Keratinocyte (primary cell): ENCODE results near the gene SIGLEC8.

Experiments
- EZH2 ChIP-seq: IDR thresholded peaks from one replicate; pipeline ENCODE4 v1.6.1; 2012; ENCODE audit warnings: inconsistent platforms, mild to moderate bottlenecking, low read length, moderate library complexity
- TF ChIP-seq, protein P1 (sequence below), 3 experiments: IDR thresholded peaks in 1 of 3; conservative IDR thresholded peaks in 1 of 3; optimal IDR thresholded peaks in 1 of 3; 2 replicates in 2 of 3; 3 replicates in 1 of 3; pipeline versions ENCODE3 to v1.5.1; 2011; ENCODE audit warnings: low read length in 3 of 3, mild to moderate bottlenecking in 3 of 3, moderate library complexity in 2 of 3, control low read depth in 1 of 3, inconsistent platforms in 1 of 3; ENCODE audit not compliant: insufficient read depth in 2 of 3; ENCODE audit errors: extremely low read depth in 1 of 3

DNA sequence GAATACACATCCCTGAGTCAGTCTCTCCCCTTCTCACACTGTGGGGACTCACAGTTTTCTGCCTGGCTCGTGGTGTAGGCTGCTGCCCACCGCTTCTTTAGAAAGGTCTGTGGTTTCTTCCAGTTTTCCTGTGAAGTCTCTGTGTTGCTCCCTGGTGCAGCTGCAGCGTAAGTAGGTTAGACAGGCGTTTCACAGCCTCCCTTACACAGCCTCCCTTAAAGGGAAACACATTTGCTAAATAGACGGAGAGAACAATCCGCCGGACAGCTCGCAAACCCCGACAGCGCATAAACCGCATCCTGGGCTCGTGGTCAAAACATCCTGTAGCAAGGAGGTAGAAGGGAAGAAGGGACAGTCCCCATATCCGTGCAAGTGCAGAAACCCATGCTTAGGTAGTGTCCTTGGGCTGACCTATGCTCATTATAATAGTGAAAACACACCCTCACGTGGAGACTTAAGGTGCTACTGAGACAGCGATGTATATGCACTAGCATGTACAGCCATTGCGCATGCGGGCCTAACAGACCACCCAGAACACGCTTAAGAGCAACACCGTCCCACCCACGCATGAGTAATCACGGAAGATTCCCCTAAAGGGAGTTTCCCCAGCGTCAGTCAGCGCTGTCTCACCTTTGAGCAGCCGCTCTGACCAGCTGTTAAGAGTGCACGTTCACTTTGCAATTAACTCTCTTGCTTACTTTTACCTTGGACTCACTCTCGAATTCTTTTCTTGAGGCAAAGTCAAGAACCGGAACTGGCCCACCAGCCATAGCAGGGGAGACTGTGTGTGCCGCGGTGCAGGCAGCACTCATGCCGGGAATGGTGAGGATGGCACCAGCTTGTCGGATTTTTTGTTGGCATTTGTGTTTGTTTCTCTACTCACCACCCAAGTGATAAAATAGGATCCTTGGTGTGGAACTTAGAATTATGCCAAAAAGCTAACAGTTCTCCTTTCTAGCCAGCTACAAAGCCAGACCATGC is 16.6 kb downstream of the SIGLEC8 start:
- TF ChIP-seq, protein P1, sequence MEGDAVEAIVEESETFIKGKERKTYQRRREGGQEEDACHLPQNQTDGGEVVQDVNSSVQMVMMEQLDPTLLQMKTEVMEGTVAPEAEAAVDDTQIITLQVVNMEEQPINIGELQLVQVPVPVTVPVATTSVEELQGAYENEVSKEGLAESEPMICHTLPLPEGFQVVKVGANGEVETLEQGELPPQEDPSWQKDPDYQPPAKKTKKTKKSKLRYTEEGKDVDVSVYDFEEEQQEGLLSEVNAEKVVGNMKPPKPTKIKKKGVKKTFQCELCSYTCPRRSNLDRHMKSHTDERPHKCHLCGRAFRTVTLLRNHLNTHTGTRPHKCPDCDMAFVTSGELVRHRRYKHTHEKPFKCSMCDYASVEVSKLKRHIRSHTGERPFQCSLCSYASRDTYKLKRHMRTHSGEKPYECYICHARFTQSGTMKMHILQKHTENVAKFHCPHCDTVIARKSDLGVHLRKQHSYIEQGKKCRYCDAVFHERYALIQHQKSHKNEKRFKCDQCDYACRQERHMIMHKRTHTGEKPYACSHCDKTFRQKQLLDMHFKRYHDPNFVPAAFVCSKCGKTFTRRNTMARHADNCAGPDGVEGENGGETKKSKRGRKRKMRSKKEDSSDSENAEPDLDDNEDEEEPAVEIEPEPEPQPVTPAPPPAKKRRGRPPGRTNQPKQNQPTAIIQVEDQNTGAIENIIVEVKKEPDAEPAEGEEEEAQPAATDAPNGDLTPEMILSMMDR (optimal IDR thresholded peaks at IDR 0.05 in 1 of 3, IDR thresholded peaks at IDR 0.05 in 1 of 3, conservative IDR thresholded peaks at IDR 0.05 in 1 of 3; ENCODE audit: extremely low read depth in 1 of 3, insufficient read depth in 2 of 3, low read length in 3 of 3), result no peak
- no peak for TF ChIP-seq EZH2
